Panc1 (cell line): Measurements from ENCODE around the gene CDX1. TPM values are rescaled to one million over a fixed set of nuclear protein-coding genes. Genes with fewer than 3 reads are reported as not detected.

Experiments used
- ATAC-seq: fragments of 200-7000 bp; cut with Tn5 transposase; 2 replicates; pipeline ENCODE4 v1.9.1; 2020; ENCODE audit warnings: mild to moderate bottlenecking, moderate library complexity
- BruUV-seq: library from RNA; stranded (reverse); fragments of 400-500 nt; replicated peaks from 2 replicates; lab custom pipeline; 2021; lab: Mats Ljungman, UMichigan
- CTCF ChIA-PET: fragments of 300-600 bp; sonication (Branson Sonifier 250); formaldehyde crosslinking; loops from one replicate; lab custom pipeline; 2022; ENCODE audit warnings: antibody characterized with exemption; lab: Charles Lee
- POLR2A ChIA-PET: fragments of 300-600 bp; sonication (Branson Sonifier 250); formaldehyde crosslinking; loops from one replicate; lab custom pipeline; 2022; ENCODE audit warnings: antibody characterized with exemption; lab: Charles Lee
- DNase-seq: peaks from one replicate; pipeline ENCODE4 v3.0.0-alpha.2; 2010; ENCODE audit warnings: low read depth, low spot score
- H3K27ac ChIP-seq: 2 replicates; pipeline ENCODE4 v1.5.1; 2011; ENCODE audit warnings: mild to moderate bottlenecking, low read length, inconsistent platforms
- H3K27me3 ChIP-seq: fragments of 200-500 bp; sonication (Bioruptor generic); 2 replicates; pipeline ENCODE4 v1.6.0; 2014; ENCODE audit warnings: low read length, inconsistent platforms; ENCODE audit not compliant: control insufficient read depth, insufficient read depth
- H3K36me3 ChIP-seq: fragments of 200-500 bp; sonication (Bioruptor generic); 2 replicates; pipeline ENCODE4 v1.5.1; 2014; ENCODE audit warnings: inconsistent platforms, mild to moderate bottlenecking, low read length, moderate library complexity; ENCODE audit not compliant: control insufficient read depth, insufficient read depth
- H3K4me1 ChIP-seq: 2 replicates; pipeline ENCODE4 v1.5.1; 2011; ENCODE audit warnings: inconsistent platforms, mild to moderate bottlenecking, low read length, moderate library complexity; ENCODE audit not compliant: control insufficient read depth, insufficient read depth
- H3K4me3 ChIP-seq, 2 experiments: 2 replicates each; pipeline ENCODE4 v1.5.1; 2011 to 2012; ENCODE audit warnings: low read depth in 2 of 2, low read length in 2 of 2, mild to moderate bottlenecking in 2 of 2, inconsistent platforms in 1 of 2, moderate library complexity in 1 of 2
- H3K9me3 ChIP-seq: fragments of 200-500 bp; sonication (Bioruptor generic); 2 replicates; pipeline ENCODE4 v1.5.1; 2014; ENCODE audit warnings: low read depth, mild to moderate bottlenecking, inconsistent platforms, low read length, moderate library complexity; ENCODE audit not compliant: control insufficient read depth, insufficient read depth
- POLR2AphosphoS5 ChIP-seq: IDR thresholded peaks from 2 replicates; pipeline ENCODE4 v1.6.1; 2012; ENCODE audit warnings: mild to moderate bottlenecking, low read depth, low read length, moderate library complexity
- SIN3A ChIP-seq: IDR thresholded peaks from 2 replicates; pipeline ENCODE4 v1.6.1; 2012; ENCODE audit warnings: low read depth, mild to moderate bottlenecking, low read length, moderate library complexity, borderline replicate concordance; ENCODE audit not compliant: insufficient read depth
- TCF7L2 ChIP-seq: IDR thresholded peaks from 2 replicates; pipeline ENCODE4 v1.6.1; 2011; ENCODE audit warnings: mild to moderate bottlenecking, low read depth, low read length, inconsistent platforms
- in situ Hi-C: cut with HindIII; loops from 2 replicates; pipeline ENCODE4 v1.10.0; 2016; ENCODE audit warnings: low sequenced_read_pairs, low pct_unique_long_range_greater_than_20kb
- intact Hi-C: fragments of 100-400 bp; cut with micrococcal nuclease; formaldehyde crosslinking; loops from one replicate; pipeline ENCODE4 v1.10.0; 2022; ENCODE audit not compliant: unreplicated experiment
- total RNA-seq: library from RNA; stranded (reverse); gene quantifications from one replicate; pipeline ENCODE4 v1.2.1, GENCODE V29; 2021; ENCODE audit not compliant: unreplicated experiment
- TF ChIP-seq, protein P1 (sequence below): fragments of 450-650 bp; IDR thresholded peaks from 2 replicates; pipeline ENCODE4 v1.5.1; 2017; ENCODE audit warnings: mild to moderate bottlenecking
- TF ChIP-seq, protein P2 (sequence below), 2 experiments: IDR thresholded peaks; 2 replicates each; pipeline ENCODE4 v1.6.1; 2011 to 2012; ENCODE audit warnings: low read depth in 2 of 2, control low read depth in 1 of 2, low read length in 1 of 2, mild to moderate bottlenecking in 1 of 2, moderate library complexity in 1 of 2; ENCODE audit not compliant: insufficient read depth in 1 of 2

Gene CDX1
- total RNA-seq, 1 experiment from 2014 or later, result not detected

- DNase-seq (no peak), ATAC-seq (no peak)
- BruUV-seq, result no TSS peak
- Histone ChIP-seq H3K4me1 (peaks cover 7% of the 10 kb centered on the region), H3K27ac (no peak overlapping the region), H3K4me3 (no peak overlapping the region), H3K9me3 (no peaks in the 10 kb centered on the region), H3K36me3 (no peaks in the 10 kb centered on the region), H3K27me3 (no peaks in the 10 kb centered on the region)
- intact Hi-C loops, result no loop called here
- CTCF ChIA-PET, result no interaction called here
- POLR2A ChIA-PET, result interaction anchor here (0.6 kb wide), 1 partner anchor 430 kb away, joined by 3 read pairs; no protein-coding TSS in a partner anchor
- in situ Hi-C loops, result no loop called here
- TF ChIP-seq POLR2AphosphoS5, result no peak
- TF ChIP-seq, protein P1, sequence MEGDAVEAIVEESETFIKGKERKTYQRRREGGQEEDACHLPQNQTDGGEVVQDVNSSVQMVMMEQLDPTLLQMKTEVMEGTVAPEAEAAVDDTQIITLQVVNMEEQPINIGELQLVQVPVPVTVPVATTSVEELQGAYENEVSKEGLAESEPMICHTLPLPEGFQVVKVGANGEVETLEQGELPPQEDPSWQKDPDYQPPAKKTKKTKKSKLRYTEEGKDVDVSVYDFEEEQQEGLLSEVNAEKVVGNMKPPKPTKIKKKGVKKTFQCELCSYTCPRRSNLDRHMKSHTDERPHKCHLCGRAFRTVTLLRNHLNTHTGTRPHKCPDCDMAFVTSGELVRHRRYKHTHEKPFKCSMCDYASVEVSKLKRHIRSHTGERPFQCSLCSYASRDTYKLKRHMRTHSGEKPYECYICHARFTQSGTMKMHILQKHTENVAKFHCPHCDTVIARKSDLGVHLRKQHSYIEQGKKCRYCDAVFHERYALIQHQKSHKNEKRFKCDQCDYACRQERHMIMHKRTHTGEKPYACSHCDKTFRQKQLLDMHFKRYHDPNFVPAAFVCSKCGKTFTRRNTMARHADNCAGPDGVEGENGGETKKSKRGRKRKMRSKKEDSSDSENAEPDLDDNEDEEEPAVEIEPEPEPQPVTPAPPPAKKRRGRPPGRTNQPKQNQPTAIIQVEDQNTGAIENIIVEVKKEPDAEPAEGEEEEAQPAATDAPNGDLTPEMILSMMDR, result no peak
- TF ChIP-seq, protein P2, sequence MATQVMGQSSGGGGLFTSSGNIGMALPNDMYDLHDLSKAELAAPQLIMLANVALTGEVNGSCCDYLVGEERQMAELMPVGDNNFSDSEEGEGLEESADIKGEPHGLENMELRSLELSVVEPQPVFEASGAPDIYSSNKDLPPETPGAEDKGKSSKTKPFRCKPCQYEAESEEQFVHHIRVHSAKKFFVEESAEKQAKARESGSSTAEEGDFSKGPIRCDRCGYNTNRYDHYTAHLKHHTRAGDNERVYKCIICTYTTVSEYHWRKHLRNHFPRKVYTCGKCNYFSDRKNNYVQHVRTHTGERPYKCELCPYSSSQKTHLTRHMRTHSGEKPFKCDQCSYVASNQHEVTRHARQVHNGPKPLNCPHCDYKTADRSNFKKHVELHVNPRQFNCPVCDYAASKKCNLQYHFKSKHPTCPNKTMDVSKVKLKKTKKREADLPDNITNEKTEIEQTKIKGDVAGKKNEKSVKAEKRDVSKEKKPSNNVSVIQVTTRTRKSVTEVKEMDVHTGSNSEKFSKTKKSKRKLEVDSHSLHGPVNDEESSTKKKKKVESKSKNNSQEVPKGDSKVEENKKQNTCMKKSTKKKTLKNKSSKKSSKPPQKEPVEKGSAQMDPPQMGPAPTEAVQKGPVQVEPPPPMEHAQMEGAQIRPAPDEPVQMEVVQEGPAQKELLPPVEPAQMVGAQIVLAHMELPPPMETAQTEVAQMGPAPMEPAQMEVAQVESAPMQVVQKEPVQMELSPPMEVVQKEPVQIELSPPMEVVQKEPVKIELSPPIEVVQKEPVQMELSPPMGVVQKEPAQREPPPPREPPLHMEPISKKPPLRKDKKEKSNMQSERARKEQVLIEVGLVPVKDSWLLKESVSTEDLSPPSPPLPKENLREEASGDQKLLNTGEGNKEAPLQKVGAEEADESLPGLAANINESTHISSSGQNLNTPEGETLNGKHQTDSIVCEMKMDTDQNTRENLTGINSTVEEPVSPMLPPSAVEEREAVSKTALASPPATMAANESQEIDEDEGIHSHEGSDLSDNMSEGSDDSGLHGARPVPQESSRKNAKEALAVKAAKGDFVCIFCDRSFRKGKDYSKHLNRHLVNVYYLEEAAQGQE (IDR thresholded peaks at IDR 0.05; ENCODE audit: insufficient read depth in 1 of 2, low read depth in 2 of 2, low read length in 1 of 2), result no peak
- TF ChIP-seq SIN3A, result no peak
- TF ChIP-seq TCF7L2, result no peak
These were observed 35.1 kb upstream of the CDX1 start for GRCh38 chr5:150131461-150131860.

DNA sequence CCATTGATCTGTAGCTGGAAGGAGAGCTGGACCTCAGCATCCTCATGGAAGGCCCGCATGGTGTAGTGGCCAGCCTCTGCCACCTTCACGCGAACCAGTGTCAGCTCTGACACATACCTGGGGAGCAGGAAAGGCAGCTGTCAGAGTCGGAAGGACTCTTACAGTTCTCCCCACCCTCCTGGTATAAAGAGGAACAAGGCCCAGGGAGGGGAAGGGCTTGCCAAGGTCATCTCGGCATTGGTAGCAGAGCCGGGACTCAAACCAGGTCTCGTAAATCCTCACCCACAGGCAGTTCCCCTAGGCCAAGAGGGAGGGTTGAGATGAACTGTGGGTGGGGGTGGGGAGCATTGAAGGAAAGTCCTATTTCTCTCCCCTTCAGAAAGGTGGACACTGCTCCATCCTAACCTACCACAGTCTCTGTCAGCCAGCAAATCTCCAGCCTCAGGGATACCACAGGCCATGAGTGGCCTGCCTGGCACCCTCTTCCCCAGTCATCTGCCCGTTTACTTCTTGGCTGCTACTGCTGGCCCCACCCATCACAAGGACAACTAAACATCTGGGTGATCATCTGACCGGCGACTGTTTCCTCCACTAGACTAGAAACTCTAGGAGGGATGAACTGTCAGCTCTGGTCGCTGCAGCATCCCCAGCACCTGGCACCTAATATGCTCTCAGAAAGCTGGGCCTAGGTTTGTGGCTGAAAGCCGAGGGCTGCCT is 34.4 kb upstream of the CDX1 start:
- POLR2A ChIA-PET, result interaction anchor here (0.6 kb wide), 1 partner anchor 431 kb away, joined by 3 read pairs; no protein-coding TSS in a partner anchor
- Histone ChIP-seq H3K4me1 (peaks cover 8% of the 10 kb centered on the region), H3K36me3 (no peaks in the 10 kb centered on the region), H3K4me3 (no peak overlapping the region), H3K9me3 (no peaks in the 10 kb centered on the region), H3K27ac (no peak overlapping the region), H3K27me3 (no peaks in the 10 kb centered on the region)
- TF ChIP-seq SIN3A (no peak), POLR2AphosphoS5 (no peak), TCF7L2 (no peak)
- TF ChIP-seq, protein P1, result no peak
- TF ChIP-seq, protein P2 (IDR thresholded peaks at IDR 0.05; ENCODE audit: insufficient read depth in 1 of 2, low read depth in 2 of 2, low read length in 1 of 2), result no peak
- intact Hi-C loops (no loop called here), in situ Hi-C loops (no loop called here)
- no TSS peak for BruUV-seq
- ATAC-seq (no peak), DNase-seq (no peak)
- CTCF ChIA-PET, result interaction anchor here (0.9 kb wide), 1 partner anchor 34 kb away, joined by 6 read pairs; the partner anchor contains the start of gene CDX1
